ENCODE measurements around the gene SYNGR3. TPM values are rescaled to one million over a fixed set of nuclear protein-coding genes. Genes with fewer than 3 reads are reported as not detected.

The SYNGR3 gene, protein sequence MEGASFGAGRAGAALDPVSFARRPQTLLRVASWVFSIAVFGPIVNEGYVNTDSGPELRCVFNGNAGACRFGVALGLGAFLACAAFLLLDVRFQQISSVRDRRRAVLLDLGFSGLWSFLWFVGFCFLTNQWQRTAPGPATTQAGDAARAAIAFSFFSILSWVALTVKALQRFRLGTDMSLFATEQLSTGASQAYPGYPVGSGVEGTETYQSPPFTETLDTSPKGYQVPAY
- under 1 TPM in 1 of 2 donors, not detected in 1; 0.69 TPM for total RNA-seq

DNA sequence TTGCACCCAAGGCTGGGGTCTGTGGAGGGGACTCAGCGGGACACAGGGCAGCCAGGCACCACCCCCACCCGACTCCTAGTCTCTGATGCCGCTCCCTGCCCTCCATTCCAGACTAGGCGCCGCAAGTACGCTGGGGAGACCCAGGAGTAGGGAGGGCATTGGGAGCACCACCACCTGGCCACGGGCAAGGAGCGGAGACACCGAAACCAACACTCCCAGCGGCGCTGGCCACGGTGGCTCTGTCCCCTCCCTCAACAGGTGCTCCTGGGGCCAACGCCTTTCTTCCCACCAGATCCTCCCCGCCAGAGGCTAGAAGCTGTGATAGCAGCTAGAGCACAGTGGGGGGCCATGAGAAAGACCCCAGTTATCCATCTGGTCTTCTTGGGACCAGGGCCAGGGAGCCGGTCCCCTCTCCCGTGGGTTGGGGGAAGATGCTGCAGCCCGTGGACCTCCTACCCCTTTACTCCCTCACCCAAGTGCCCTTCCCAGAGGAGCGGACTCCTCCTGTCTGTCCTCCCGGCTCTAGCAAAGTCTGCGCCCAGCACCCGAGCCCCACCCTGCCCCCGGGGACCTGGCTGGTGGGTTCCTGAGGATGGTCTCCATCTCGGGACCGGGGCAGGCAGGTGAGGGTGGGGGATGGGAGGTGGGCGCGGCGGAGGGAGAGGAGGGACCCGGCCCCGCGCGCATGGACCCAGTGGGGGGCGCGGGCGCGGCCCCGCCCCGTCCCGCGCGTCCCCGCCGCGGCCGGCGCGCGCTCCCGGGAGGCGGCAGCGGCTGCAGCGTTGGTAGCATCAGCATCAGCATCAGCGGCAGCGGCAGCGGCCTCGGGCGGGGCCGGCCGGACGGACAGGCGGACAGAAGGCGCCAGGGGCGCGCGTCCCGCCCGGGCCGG, at the start of gene SYNGR3:
Gene SYNGR3 (plus strand): TSS at position 762 of the 892 bp plus-strand sequence. CDS start 133 bp downstream, outside the sequence.

DNA sequence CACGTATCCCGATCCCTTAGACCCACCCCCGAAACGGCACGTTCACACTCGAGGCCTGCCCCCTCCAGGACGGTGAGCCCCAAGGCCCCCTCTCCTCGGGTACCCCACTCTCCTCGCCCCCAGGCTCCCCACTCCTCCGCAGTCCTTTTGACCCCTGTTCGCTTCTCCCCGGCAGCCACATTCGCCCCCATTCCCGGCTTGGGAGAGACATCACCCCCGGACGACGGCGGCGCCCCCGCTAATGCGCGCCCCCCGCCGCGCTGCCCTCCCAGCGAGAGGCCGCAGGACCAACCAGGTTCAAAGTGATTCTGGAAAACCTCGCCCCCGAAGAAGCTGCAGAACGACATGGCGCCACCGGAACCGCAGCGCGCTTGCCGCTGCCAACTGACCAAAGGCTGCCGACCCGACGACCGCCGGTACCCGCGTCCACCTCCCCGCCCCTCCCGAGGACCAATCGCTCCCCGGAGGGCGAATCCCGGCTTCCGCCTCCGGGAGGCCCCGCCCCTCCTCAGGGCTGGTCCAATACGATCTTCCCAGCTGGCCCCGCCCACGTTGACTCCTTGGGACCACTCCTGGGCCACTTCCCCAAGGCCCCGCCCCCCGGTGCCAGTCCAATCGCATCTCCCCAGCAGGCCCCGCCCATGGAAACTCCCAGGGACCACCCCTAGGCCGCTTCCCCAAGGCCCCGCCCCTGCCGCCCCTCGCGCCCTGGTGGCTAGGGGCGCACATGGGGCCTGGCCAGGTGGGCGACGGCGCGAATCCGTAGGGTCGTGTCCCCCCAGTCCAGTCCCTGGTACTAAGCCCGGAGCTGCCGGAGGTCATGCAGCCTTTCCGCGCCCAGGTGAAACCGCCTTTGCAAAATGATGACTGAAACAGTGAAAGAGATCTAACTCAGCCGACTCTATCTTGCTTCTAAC, 46.7 kb upstream of the SYNGR3 start, which contains the start of gene MSRB1:
Gene MSRB1 (minus strand): TSS at position 390 of the 917 bp plus-strand sequence. CDS start 43 bp downstream, at position 347.

DNA sequence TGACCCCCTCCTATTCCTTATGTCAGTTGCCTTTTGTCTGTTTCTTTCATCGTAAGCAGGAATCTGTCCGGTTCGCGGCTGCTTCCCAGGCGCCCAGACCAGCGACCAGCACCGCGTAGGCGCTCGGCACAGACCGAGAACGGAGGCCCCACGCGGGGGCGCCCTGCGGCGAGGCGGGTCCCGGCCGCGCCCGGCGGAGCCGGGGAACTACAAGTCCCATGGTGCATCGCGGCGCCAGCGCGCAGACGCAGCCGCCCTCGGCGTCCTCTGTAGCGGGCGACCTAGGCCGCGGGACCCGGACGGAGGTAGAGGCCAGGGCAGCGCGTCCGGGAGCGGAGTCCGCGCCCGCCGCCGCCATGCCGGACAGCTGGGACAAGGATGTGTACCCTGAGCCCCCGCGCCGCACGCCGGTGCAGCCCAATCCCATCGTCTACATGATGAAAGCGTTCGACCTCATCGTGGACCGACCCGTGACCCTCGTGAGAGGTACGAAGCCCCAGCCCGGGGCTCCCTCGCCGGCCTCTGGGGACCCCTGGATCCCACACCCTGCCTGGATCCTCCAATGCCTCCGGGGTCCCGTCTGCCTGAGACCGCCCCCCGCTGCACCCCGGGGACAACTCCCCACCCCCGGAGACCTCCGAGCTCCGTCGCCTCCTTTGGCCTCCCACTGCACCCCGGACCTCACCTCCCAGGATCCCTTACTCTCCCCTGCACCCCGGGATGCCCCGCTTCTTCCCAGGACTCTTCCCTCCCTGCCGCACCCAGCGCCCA, 30.3 kb upstream of the SYNGR3 start, which contains the start of gene NDUFB10:
Gene NDUFB10 (plus strand): TSS at position 270 of the 771 bp plus-strand sequence. CDS start 87 bp downstream, at position 357.

DNA sequence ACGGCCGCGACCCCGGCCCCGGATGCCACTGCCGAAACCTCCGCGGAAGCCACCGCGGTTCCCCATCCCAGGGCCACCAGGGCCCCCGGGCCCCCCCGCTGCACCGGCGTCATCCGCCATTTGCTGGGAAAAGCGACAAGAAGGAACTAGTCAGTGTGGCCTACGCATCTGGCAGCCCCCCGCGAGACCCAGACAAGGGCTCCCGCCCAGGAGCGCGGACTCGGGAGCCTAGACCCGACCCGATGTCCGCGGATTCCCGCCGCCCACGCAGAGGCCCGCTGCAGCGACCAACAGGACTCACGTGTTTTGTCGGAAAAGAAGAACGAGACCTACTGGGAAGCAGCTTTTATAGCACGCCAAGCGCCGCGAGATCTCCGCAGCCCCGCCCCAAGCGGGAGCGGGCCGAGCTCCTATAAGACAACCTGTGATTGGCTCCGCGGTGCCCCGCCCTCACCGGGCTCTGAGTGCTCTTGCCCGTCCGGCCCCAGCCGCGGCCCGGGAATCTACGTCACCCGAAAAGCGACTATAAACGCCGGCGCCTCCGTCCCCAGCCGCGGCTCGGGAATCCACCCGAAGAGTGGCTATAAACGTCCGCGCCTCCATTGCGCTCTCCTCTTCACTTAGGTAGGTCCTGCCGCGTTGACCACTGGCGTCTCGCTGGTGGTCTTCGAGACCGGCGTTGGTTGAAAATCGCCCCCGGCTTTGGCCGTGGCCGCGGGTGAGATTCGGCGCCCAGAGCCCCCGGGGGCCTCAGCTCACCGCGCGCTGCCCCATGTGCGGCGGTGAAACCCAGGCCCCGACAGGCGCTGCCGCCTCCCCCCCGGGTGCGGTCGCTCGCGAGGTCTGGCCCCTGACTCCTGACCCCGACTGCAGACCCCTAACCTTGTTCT, 25.0 kb upstream of the SYNGR3 start, which contains the start of gene RPS2:
Gene RPS2 (minus strand): TSS at position 321 of the 890 bp plus-strand sequence. CDS start 201 bp downstream, at position 120.

DNA sequence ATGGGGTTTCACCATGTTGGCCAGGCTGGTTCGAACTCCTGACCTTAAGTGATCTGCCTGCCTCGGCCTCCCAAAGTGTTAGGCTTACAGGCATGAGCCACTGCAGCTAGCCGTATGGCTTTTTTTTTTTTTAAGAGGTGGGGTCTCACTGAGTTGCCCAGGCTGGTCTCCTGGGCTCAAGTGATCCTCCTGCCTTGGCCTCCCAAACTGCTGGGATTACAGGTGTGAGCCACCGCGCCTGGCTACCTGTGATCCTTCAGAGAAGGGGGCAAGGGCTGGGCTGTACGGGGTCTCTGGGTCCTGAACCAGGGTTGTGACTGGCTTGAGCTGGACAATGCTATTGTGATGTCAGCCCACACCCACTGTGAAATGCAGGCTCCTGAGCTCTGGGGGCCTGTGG, 23.3 kb upstream of the SYNGR3 start, which contains the start of gene RNF151:
Gene RNF151 (plus strand): TSS at position 397 of the 400 bp plus-strand sequence. CDS start 26 bp downstream, outside the sequence.

DNA sequence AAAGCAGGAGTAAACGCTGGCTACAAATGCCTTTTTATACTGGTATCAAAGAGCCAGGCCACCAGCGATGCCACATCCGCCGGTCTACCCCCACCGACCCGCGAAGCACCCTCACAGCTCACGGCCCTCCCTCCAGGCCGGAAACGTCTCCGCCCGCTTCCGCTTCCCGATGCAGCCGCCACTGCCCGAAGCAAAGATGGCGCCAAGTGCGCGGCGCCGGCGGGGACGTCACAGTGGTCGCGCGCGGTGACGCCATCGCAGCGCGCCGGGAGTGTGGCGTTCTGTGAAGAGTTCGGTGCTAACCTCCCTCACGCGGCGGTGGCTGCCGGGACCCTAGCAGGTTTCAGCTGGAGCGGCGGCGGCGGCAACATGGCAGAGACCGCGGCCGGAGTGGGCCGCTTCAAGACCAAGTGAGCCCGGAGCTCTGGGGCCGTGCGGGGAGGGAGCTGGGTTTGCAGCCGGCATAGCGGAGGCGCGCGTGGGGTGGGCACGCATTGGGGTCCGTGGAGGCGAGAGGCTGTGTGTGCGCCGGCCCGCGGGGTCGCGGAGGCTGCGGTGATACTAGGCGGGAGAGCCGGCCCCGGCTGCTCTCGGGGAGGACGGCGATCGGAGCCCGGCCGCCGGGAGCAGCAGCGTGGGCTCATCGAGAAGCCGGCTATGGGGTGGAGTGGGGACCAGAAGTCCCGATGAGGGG, 17.8 kb upstream of the SYNGR3 start, which contains the start of gene TBL3:
Gene TBL3 (plus strand): TSS at position 258 of the 694 bp plus-strand sequence. CDS start 112 bp downstream, at position 370.

DNA sequence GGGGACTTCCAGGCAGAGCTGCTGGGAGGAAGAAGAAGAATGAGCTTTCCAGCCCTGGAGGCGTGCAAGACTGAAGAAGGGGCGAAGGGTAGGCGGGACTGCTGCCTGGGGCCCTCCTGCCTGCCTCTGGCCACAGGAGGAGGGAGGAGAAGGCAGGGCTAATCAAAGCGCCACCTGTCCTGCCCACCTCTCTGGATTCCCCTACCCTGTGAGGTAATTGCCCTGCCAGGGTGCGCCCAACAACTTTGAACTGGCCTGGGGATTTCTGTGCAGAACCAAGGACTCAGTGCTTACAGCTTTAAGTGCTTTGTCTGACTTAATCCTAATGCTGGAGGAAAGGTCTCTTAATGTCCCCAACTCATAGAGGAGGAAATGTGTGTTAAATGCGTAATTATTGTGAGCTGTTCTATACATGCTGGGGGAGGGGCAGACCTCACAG, 8.4 kb upstream of the SYNGR3 start, which contains the start of gene NOXO1:
Gene NOXO1 (minus strand): TSS at position 72 of the 439 bp plus-strand sequence. CDS start 290 bp downstream, outside the sequence.

DNA sequence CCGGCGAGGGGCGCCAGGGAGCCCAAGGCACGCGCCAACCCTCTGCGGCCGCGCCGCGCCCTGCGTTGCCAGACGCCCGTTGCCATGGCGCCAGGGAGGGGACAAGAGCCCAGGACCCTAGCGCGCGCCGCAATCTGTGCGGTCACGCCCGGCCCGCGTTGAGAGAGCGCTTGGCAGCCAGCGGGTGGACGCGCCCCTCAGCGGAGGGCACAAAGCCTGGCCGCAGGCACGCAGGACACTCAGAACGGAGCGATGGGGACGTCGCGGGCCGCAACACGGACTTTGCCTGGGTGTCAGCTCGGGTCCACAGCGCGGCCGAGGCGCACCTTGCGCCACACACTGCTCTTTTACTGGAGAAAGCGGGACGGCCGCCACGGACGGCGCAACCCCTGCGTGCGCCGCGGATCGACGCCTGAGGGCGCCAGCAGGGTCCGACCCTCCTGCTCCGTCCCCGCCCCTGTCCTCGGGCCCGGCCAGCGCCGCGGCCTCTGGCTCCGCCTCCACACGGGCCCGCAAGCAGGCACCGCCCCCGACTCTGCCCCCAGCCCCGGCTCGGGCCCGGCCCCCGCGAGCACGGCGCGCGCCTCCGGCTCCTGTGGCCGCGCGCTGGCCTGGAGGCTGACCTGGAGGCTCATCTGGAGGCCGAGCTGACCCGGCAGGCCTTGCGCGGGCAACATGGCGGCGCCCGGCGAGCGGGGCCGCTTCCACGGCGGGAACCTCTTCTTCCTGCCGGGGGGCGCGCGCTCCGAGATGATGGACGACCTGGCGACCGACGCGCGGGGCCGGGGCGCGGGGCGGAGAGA, 6.0 kb upstream of the SYNGR3 start, which contains the start of gene GFER:
Gene GFER (plus strand): TSS at position 650 of the 803 bp plus-strand sequence. CDS start 26 bp downstream, at position 676.

DNA sequence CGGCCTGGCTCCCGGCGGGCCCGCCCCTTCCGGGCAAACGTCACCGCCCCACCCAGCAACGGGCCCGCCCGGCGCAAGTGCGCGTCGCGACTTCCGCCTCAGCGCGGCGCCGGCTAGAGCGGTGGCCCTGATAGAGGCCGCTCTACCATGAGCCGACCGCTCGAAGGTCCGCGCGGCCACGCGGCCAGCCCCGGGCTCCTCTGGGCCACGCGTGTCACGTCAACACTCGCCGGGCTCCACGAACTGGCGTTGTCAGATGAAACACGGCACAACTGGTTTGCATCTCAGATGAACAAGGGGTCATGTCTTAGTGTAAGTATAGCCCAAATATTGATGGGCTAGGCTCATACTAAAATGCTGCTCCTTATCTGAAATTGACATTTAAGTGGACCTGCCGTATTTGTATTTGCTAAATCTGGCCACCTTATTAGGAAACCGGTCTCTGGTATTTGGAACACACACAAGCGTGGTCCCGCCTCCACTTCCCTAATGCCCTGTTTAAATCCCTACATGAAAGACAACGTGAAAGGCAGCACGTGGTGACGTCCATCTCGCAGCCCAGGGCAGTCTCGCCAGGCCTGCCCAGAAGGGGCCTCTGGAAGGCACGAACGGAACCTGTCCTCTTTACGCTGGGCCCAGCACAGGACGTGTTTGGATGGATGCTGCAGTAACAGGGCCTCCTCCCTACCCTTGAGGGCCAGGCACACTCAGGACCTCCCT, 20.2 kb downstream of the SYNGR3 start, which contains the start of gene ZNF598:
Gene ZNF598 (minus strand): TSS at position 31 of the 720 bp plus-strand sequence.

DNA sequence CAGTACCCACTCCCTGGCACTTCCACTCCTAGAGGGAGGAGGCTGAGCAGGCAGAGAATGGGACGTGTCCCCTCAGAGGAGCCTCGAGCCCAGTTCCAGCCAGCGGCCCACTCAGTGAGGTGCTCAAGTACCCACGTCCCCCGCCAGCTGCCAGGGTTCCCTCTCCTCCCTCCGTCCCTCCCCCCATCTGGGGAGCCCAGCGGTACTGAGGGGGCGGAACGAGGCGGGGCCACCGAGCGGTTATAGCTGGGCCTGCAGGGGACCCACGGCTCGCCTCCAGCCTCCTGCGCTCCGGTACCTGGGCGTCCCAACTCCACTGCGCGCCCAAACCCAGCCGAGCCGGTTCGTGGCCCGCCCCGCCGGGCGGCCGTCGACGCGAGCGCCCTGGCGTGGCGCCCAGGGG, 29.7 kb downstream of the SYNGR3 start, which contains the start of gene NPW:
Gene NPW (plus strand): TSS at position 268 of the 403 bp plus-strand sequence.

DNA sequence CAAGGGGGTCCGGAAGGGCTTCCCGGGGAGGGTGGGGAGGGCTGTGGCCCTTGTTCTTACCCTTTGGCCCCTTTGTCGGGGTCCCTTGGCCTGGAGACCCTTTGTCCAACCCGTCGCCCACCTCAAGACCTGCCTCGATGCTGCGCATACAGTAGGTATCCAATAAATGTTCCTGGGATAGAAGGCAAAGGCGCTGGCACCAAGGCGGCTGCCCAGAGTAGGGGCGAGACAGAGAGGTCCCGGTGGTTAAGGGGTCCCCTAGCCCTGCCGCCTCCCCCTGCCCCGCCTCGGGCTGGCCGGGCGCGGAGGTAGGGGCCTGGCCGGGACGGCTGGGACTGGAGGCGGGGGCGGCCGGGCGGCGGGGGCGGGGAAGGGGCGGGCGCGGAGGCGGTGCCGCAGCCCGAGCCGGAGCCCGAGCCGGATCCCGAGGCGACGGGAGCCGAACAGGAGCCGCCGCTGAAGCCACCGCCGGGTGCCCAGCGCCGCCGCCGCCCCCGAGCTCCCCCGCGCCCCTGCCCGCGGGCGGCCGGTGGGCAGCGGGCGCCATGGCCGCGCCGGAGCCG, 36.8 kb downstream of the SYNGR3 start, which contains the start of gene NHERF2:
Gene NHERF2 (plus strand): TSS at position 442 of the 563 bp plus-strand sequence. CDS start 104 bp downstream, at position 546.

Small RNAs within 50 kb of the gene (small RNA-seq; reads per million reads assigned to genes)
- 0.29 to 0.39 reads per million in 2 donors for gene AC005363.2
- gene RN7SL219P, result 0 reads per million in 2 donors
- 0 reads per million in 2 donors for gene SNORA10
- 0 reads per million in 2 donors for gene SNORA64

Other genes with a start within 250 kb of the SYNGR3 start
- gene NME3, start 218.4 kb upstream of the SYNGR3 start, total RNA-seq, result 10 to 100 TPM; 27.9 to 36.0 TPM
- gene EME2, start 217.2 kb upstream of the SYNGR3 start, total RNA-seq, result 10 to 100 TPM; 15.3 to 17.2 TPM
- 100 to 1,000 TPM in 1 of 2 donors, 10 to 100 TPM in 1; 87.8 to 153 TPM for gene MRPS34, start 216.8 kb upstream of the SYNGR3 start, total RNA-seq
- gene SPSB3, start 207.4 kb upstream of the SYNGR3 start, total RNA-seq, result 10 to 100 TPM; 19.3 to 23.1 TPM
- gene NUBP2, start 207.0 kb upstream of the SYNGR3 start, total RNA-seq, result 10 to 100 TPM; 59.5 to 80.3 TPM
- gene IGFALS, start 196.3 kb upstream of the SYNGR3 start, total RNA-seq, result under 1 TPM in 1 of 2 donors, not detected in 1; 0.33 TPM
- gene HAGH, start 163.1 kb upstream of the SYNGR3 start, total RNA-seq, result 10 to 100 TPM; 46.6 to 61.9 TPM
- 100 to 1,000 TPM; 114 to 119 TPM for gene FAHD1, start 162.8 kb upstream of the SYNGR3 start, total RNA-seq
- 1 to 10 TPM in 1 of 2 donors, under 1 TPM in 1; under 0.01 to 1.3 TPM for gene MEIOB, start 117.8 kb upstream of the SYNGR3 start, total RNA-seq
- not detected for gene HS3ST6, start 71.6 kb upstream of the SYNGR3 start, total RNA-seq
- 10 to 100 TPM; 11.4 to 16.0 TPM for gene MSRB1, start 46.8 kb upstream of the SYNGR3 start, total RNA-seq
- gene RPL3L, start 35.3 kb upstream of the SYNGR3 start, total RNA-seq, result not detected
- 100 to 1,000 TPM; 131 to 144 TPM for gene NDUFB10, start 30.4 kb upstream of the SYNGR3 start, total RNA-seq
- 1,000 to 10,000 TPM in 1 of 2 donors, 100 to 1,000 TPM in 1; 727 to 1,558 TPM for gene RPS2, start 25.1 kb upstream of the SYNGR3 start, total RNA-seq
- not detected for gene RNF151, start 23.1 kb upstream of the SYNGR3 start, total RNA-seq
- 10 to 100 TPM; 27.5 to 45.0 TPM for gene TBL3, start 17.9 kb upstream of the SYNGR3 start, total RNA-seq
- gene NOXO1, start 8.5 kb upstream of the SYNGR3 start, total RNA-seq, result under 1 TPM in 1 of 2 donors, not detected in 1; 0.34 TPM
- gene GFER, start 5.8 kb upstream of the SYNGR3 start, total RNA-seq, result 10 to 100 TPM in 1 of 2 donors, 1 to 10 TPM in 1; 9.6 to 13.3 TPM
- 10 to 100 TPM; 26.6 to 29.6 TPM for gene ZNF598, start 19.9 kb downstream of the SYNGR3 start, total RNA-seq
- gene NPW, start 29.8 kb downstream of the SYNGR3 start, total RNA-seq, result under 1 TPM in 1 of 2 donors, not detected in 1; 0.33 TPM
- 1 to 10 TPM; 4.1 to 9.7 TPM for gene NHERF2, start 36.9 kb downstream of the SYNGR3 start, total RNA-seq
- gene NTHL1, start 57.9 kb downstream of the SYNGR3 start, total RNA-seq, result 10 to 100 TPM; 20.0 to 45.3 TPM
- gene TSC2, start 58.0 kb downstream of the SYNGR3 start, total RNA-seq, result 10 to 100 TPM; 35.6 to 41.6 TPM
- gene PKD1, start 145.9 kb downstream of the SYNGR3 start, total RNA-seq, result 10 to 100 TPM; 82.6 to 94.6 TPM
- under 1 TPM; 0.33 to 0.69 TPM for gene RAB26, start 158.7 kb downstream of the SYNGR3 start, total RNA-seq
- gene TRAF7, start 165.8 kb downstream of the SYNGR3 start, total RNA-seq, result 10 to 100 TPM; 44.4 to 53.9 TPM
- 1 to 10 TPM in 1 of 2 donors, under 1 TPM in 1; 0.34 to 1.7 TPM for gene CASKIN1, start 206.6 kb downstream of the SYNGR3 start, total RNA-seq
- gene MLST8, start 215.5 kb downstream of the SYNGR3 start, total RNA-seq, result 10 to 100 TPM; 28.6 to 47.6 TPM
- gene BRICD5, start 220.9 kb downstream of the SYNGR3 start, total RNA-seq, result 1 to 10 TPM; 1.3 to 2.1 TPM
- gene PGP, start 224.9 kb downstream of the SYNGR3 start, total RNA-seq, result 10 to 100 TPM; 28.9 to 40.6 TPM
- gene E4F1, start 233.6 kb downstream of the SYNGR3 start, total RNA-seq, result 10 to 100 TPM; 23.4 to 29.6 TPM
- gene DNASE1L2, start 246.5 kb downstream of the SYNGR3 start, total RNA-seq, result under 1 TPM; under 0.01 to 0.69 TPM

Data from melanocyte of skin (primary cell).